HG03457 (cell line): ENCODE data around the gene RTP3.

Experiments
- ATAC-seq: cut with Tn5 transposase; IDR thresholded peaks from one replicate; pipeline ENCODE4 v1.9.1; 2021; ENCODE audit warnings: moderate number of reproducible peaks; ENCODE audit not compliant: unreplicated experiment

The RTP3 gene

GRCh38 chr3:46497556-46498265 lies at the start of gene RTP3:
Gene RTP3, plus strand, starts transcription at chr3:46497976. Its CDS starts 87 bp downstream, at chr3:46498063.
- no peak for ATAC-seq

GRCh38 chr3:46448721-46449120 lies 49.1 kb upstream of the RTP3 start:
- no peak for ATAC-seq

GRCh38 chr3:46449755-46450552 lies 47.8 kb upstream of the RTP3 start:
- ATAC-seq, result no peak

- no peak for ATAC-seq
Observed at GRCh38 chr3:46453526-46454208, 44.1 kb upstream of the RTP3 start.

GRCh38 chr3:46454209-46454595 lies 43.6 kb upstream of the RTP3 start:
- no peak for ATAC-seq

- no peak for ATAC-seq
Observed at GRCh38 chr3:46454606-46455005, 43.2 kb upstream of the RTP3 start.

- no peak for ATAC-seq
Observed at GRCh38 chr3:46455231-46456115, 42.3 kb upstream of the RTP3 start.

- no peak for ATAC-seq
Observed at GRCh38 chr3:46456118-46456517, 41.7 kb upstream of the RTP3 start.

- no peak for ATAC-seq
Observed at GRCh38 chr3:46460051-46460450, 37.7 kb upstream of the RTP3 start.

GRCh38 chr3:46462111-46462510 lies 35.7 kb upstream of the RTP3 start:
- ATAC-seq, result no peak

- no peak for ATAC-seq
Observed at GRCh38 chr3:46462511-46462910, 35.3 kb upstream of the RTP3 start.

- no peak for ATAC-seq
Observed at GRCh38 chr3:46463120-46463867, 34.5 kb upstream of the RTP3 start.

GRCh38 chr3:46463868-46464241 lies 33.9 kb upstream of the RTP3 start:
- no peak for ATAC-seq

- no peak for ATAC-seq
Observed at GRCh38 chr3:46464326-46465195, 33.2 kb upstream of the RTP3 start, which contains the start of gene LTF. Gene LTF, minus strand, starts transcription at chr3:46464905. Its CDS starts 38 bp downstream, at chr3:46464867.

GRCh38 chr3:46465196-46465520 lies 32.6 kb upstream of the RTP3 start:
- ATAC-seq, result no peak

- no peak for ATAC-seq
Observed at GRCh38 chr3:46466273-46466672, 31.5 kb upstream of the RTP3 start.

- ATAC-seq, result no peak
Observed at GRCh38 chr3:46466871-46467403, 30.8 kb upstream of the RTP3 start.

GRCh38 chr3:46467562-46467961 lies 30.2 kb upstream of the RTP3 start:
- no peak for ATAC-seq
